Measurements from ENCODE around the gene MEGF6. TPM values are rescaled to one million over a fixed set of nuclear protein-coding genes. Genes with fewer than 3 reads are reported as not detected.

The MEGF6 gene
- total and polyA plus RNA-seq, 2 donors (not counting 3 experiments of a cell fraction or from before 2014, with no cell fraction given): 22.5 to 63.7 TPM

- H3K36me3 ChIP-seq (ENCODE audit: control insufficient read depth in 2 of 2, extremely low read depth in 1 of 2, insufficient read depth in 2 of 2, low read length in 2 of 2): no peaks in the 10 kb centered on the region
- H3K4me2 ChIP-seq (ENCODE audit: insufficient read depth, low read length): no peak overlapping the region
- H3K9me3 ChIP-seq (replicated peaks; ENCODE audit: control insufficient read depth, insufficient read depth, low read length): no peaks in the 10 kb centered on the region
- dilution Hi-C loops (cut with MboI; ENCODE audit: extremely low pct_ligation_motif_present, low sequenced_read_pairs): no loop called here
- H4K20me1 ChIP-seq (replicated peaks; ENCODE audit: control insufficient read depth, extremely low read depth, insufficient read depth, low read length): no peaks in the 10 kb centered on the region
- no peak overlapping the region for H3K27ac ChIP-seq (ENCODE audit: insufficient read depth, low read depth, low read length)
- ChIA-PET POLR2A (no interaction called here), CTCF (interaction anchor here (1.0 to 1.2 kb wide), 3 partner anchors 17 to 111 kb away, joined by 3 to 4 read pairs (median 3); no protein-coding TSS in a partner anchor)
- FAIRE-seq (no peak), DNase-seq (ENCODE audit: low read depth, low spot score) (no peak)
- no peaks in the 10 kb centered on the region for H3K27me3 ChIP-seq (ENCODE audit: control insufficient read depth in 2 of 2, insufficient read depth in 2 of 2, low read length in 2 of 2)
- no peaks in the 10 kb centered on the region for H3K79me2 ChIP-seq (ENCODE audit: control insufficient read depth, insufficient read depth, low read length)
- peaks cover 10% of the 10 kb centered on the region for H3K4me1 ChIP-seq (ENCODE audit: control insufficient read depth, extremely low read depth, insufficient read depth, low read length)
- intact Hi-C loops (cut with micrococcal nuclease): no loop called here
- no peak overlapping the region for H3K4me3 ChIP-seq (replicated peaks in 1 of 3; ENCODE audit: insufficient read depth in 1 of 3, low read depth in 1 of 3, low read length in 3 of 3)
- no peaks in the 10 kb centered on the region for H3K9me1 ChIP-seq (replicated peaks; ENCODE audit: control insufficient read depth, extremely low read depth, insufficient read depth, low read length)
- no peak overlapping the region for H3K9ac ChIP-seq (replicated peaks; ENCODE audit: extremely low read depth, insufficient read depth, low read length)
- TF ChIP-seq MYC (IDR thresholded peaks at IDR 0.05; ENCODE audit: low read depth, low read length) (no peak), GATA2 (IDR thresholded peaks at IDR 0.05; ENCODE audit: insufficient read depth, insufficient read length, low read depth, low read length) (no peak), POLR2AphosphoS5 (IDR thresholded peaks at IDR 0.05; ENCODE audit: insufficient read depth, low read depth, low read length) (no peak)
- TF ChIP-seq, protein P1, sequence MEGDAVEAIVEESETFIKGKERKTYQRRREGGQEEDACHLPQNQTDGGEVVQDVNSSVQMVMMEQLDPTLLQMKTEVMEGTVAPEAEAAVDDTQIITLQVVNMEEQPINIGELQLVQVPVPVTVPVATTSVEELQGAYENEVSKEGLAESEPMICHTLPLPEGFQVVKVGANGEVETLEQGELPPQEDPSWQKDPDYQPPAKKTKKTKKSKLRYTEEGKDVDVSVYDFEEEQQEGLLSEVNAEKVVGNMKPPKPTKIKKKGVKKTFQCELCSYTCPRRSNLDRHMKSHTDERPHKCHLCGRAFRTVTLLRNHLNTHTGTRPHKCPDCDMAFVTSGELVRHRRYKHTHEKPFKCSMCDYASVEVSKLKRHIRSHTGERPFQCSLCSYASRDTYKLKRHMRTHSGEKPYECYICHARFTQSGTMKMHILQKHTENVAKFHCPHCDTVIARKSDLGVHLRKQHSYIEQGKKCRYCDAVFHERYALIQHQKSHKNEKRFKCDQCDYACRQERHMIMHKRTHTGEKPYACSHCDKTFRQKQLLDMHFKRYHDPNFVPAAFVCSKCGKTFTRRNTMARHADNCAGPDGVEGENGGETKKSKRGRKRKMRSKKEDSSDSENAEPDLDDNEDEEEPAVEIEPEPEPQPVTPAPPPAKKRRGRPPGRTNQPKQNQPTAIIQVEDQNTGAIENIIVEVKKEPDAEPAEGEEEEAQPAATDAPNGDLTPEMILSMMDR (IDR thresholded peaks at IDR 0.05; ENCODE audit: extremely low read depth in 1 of 2, insufficient read depth in 1 of 2, low read depth in 1 of 2, low read length in 2 of 2): no peak
- no TSS peak for BruUV-seq (replicated peaks)
- H2AFZ ChIP-seq (ENCODE audit: low read depth, low read length): no peak overlapping the region
Measured at GRCh38 chr1:3507636-3508275, 103.6 kb downstream of the MEGF6 start.

DNA sequence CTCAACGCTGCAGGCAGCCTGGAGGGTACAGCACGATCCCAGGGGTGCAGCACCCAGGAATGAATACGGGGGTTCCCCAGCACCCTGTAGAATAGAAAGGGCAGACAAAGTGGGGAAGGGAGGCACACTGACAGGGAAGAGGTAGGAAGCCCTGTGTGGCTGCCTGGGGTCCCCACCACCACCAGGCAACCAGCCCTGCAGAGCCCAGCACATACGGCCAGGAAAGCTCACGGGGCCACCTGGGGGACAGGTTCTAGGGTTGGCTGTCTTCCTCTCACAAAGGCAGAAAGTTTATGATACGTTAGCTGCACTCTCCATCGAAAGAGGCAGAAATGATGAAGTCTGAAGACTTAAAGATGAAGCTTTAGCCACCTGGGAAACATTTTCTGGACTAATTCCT, 104.4 kb downstream of the MEGF6 start:
- dilution Hi-C loops (cut with MboI; ENCODE audit: extremely low pct_ligation_motif_present, low sequenced_read_pairs) (no loop called here), intact Hi-C loops (cut with micrococcal nuclease) (no loop called here)
- TF ChIP-seq, protein P2, sequence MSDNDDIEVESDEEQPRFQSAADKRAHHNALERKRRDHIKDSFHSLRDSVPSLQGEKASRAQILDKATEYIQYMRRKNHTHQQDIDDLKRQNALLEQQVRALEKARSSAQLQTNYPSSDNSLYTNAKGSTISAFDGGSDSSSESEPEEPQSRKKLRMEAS (IDR thresholded peaks at IDR 0.05; ENCODE audit: insufficient read depth, insufficient read length): no peak
- TF ChIP-seq EZH2 (IDR thresholded peaks at IDR 0.05; ENCODE audit: borderline replicate concordance, low read depth, low read length, severe bottlenecking) (no peak), POLR2AphosphoS5 (IDR thresholded peaks at IDR 0.05; ENCODE audit: insufficient read depth, low read depth, low read length) (no peak), FOS (IDR thresholded peaks at IDR 0.05; ENCODE audit: borderline replicate concordance, insufficient read depth, low read length) (no peak), GATA2 (IDR thresholded peaks at IDR 0.05; ENCODE audit: insufficient read depth, insufficient read length, low read depth, low read length) (no peak), JUN (IDR thresholded peaks at IDR 0.05; ENCODE audit: borderline replicate concordance, insufficient read depth, insufficient read length, low read depth) (no peak), POLR2A (IDR thresholded peaks at IDR 0.05; ENCODE audit: low read depth, low read length) (no peak), MYC (IDR thresholded peaks at IDR 0.05; ENCODE audit: low read depth, low read length) (no peak)
- TF ChIP-seq, protein P1 (IDR thresholded peaks at IDR 0.05; ENCODE audit: extremely low read depth in 1 of 2, insufficient read depth in 1 of 2, low read depth in 1 of 2, low read length in 2 of 2): no peak
- Histone ChIP-seq H3K27ac (ENCODE audit: insufficient read depth, low read depth, low read length) (no peak overlapping the region), H3K36me3 (ENCODE audit: control insufficient read depth in 2 of 2, extremely low read depth in 1 of 2, insufficient read depth in 2 of 2, low read length in 2 of 2) (no peaks in the 10 kb centered on the region), H2AFZ (ENCODE audit: low read depth, low read length) (no peak overlapping the region), H3K9ac (replicated peaks; ENCODE audit: extremely low read depth, insufficient read depth, low read length) (no peak overlapping the region), H3K4me2 (ENCODE audit: insufficient read depth, low read length) (no peak overlapping the region), H3K9me1 (replicated peaks; ENCODE audit: control insufficient read depth, extremely low read depth, insufficient read depth, low read length) (no peaks in the 10 kb centered on the region), H3K27me3 (ENCODE audit: control insufficient read depth in 2 of 2, insufficient read depth in 2 of 2, low read length in 2 of 2) (no peaks in the 10 kb centered on the region), H4K20me1 (replicated peaks; ENCODE audit: control insufficient read depth, extremely low read depth, insufficient read depth, low read length) (no peaks in the 10 kb centered on the region), H3K4me3 (replicated peaks in 1 of 3; ENCODE audit: insufficient read depth in 1 of 3, low read depth in 1 of 3, low read length in 3 of 3) (no peak overlapping the region), H3K4me1 (ENCODE audit: control insufficient read depth, extremely low read depth, insufficient read depth, low read length) (peaks cover 10% of the 10 kb centered on the region), H3K79me2 (ENCODE audit: control insufficient read depth, insufficient read depth, low read length) (no peaks in the 10 kb centered on the region), H3K9me3 (replicated peaks; ENCODE audit: control insufficient read depth, insufficient read depth, low read length) (no peaks in the 10 kb centered on the region)
- CTCF ChIA-PET: interaction anchor here (1.0 to 1.2 kb wide), 4 partner anchors 16 to 112 kb away, joined by 3 to 4 read pairs (median 3); no protein-coding TSS in a partner anchor
- FAIRE-seq (no peak), DNase-seq (ENCODE audit: low read depth, low spot score) (no peak)
- no TSS peak for BruUV-seq (replicated peaks)
- POLR2A ChIA-PET: no interaction called here

All from endothelial cell of umbilical vein (primary cell).